ENCODE results near the gene MRPL55.
"Not testable (repeated sequence)": the region's sequence is repeated elsewhere in the genome, so short reads cannot be mapped to it uniquely, and the experiment has no call there.

Gene MRPL55

GRCh38 chr1:228120351-228120750 is 11.3 kb upstream of the MRPL55 start:
- DNase-seq = no peak

GRCh38 chr1:228118040-228118439 is 8.9 kb upstream of the MRPL55 start:
- no peak for DNase-seq

- DNase-seq = no peak
Measured at GRCh38 chr1:228117335-228117734, 8.2 kb upstream of the MRPL55 start.

- DNase-seq = no peak
Measured at GRCh38 chr1:228114827-228115226, 5.7 kb upstream of the MRPL55 start.

GRCh38 chr1:228112617-228113016 is 3.5 kb upstream of the MRPL55 start:
- DNase-seq = no peak

- no peak for DNase-seq
Measured at GRCh38 chr1:228112167-228112566, 3.1 kb upstream of the MRPL55 start.

GRCh38 chr1:228111315-228111714 is 2.2 kb upstream of the MRPL55 start:
- DNase-seq = not testable (repeated sequence)

- no peak for DNase-seq
Measured at GRCh38 chr1:228110556-228110955, 1.5 kb upstream of the MRPL55 start.

- DNase-seq = no peak
Measured at GRCh38 chr1:228109962-228110488, 926 bp upstream of the MRPL55 start.

GRCh38 chr1:228108742-228109072 is 392 bp downstream of the MRPL55 start:
- DNase-seq = no peak

GRCh38 chr1:228108055-228108690 is 926 bp downstream of the MRPL55 start:
- no peak for DNase-seq

GRCh38 chr1:228107636-228108035 is 1.5 kb downstream of the MRPL55 start:
- no peak for DNase-seq

- no peak for DNase-seq
Measured at GRCh38 chr1:228106800-228107054, 2.4 kb downstream of the MRPL55 start.

GRCh38 chr1:228105996-228106799 is 2.9 kb downstream of the MRPL55 start:
- no peak for DNase-seq

GRCh38 chr1:228105270-228105995 is 3.7 kb downstream of the MRPL55 start:
- DNase-seq = no peak

- no peak for DNase-seq
Measured at GRCh38 chr1:228104526-228105269, 4.4 kb downstream of the MRPL55 start.

- DNase-seq = peak; percentile 82
Measured at GRCh38 chr1:228102791-228103620, 6.1 kb downstream of the MRPL55 start, which contains the start of gene C1orf35. C1orf35 (minus strand) TSS chr1:228103325; CDS start chr1:228103227, 98 bp downstream.

- DNase-seq = no peak
Measured at GRCh38 chr1:228101994-228102790, 6.9 kb downstream of the MRPL55 start.

- DNase-seq = no peak
Measured at GRCh38 chr1:228101614-228101993, 7.5 kb downstream of the MRPL55 start.

- no peak for DNase-seq
Measured at GRCh38 chr1:228100822-228101613, 8.1 kb downstream of the MRPL55 start.
